Ascending aorta (tissue), 2 donors: ENCODE data around the gene SEPTIN11. TPM values are rescaled to one million over a fixed set of nuclear protein-coding genes. Genes with fewer than 3 reads are reported as not detected.

Experiments used
- DNase-seq, 2 donors: peaks; one replicate each; pipeline ENCODE4 v3.0.0-alpha.2; 2019; ENCODE audit warnings: low spot score in 2 of 2
- H3K27ac ChIP-seq, 2 donors: fragments of 200-600 bp; sonication (generic); one replicate each; pipeline ENCODE4 v1.5.1; 2016 to 2017; ENCODE audit warnings: mild to moderate bottlenecking in 1 of 2
- H3K27me3 ChIP-seq: fragments of 200-600 bp; sonication (generic); one replicate; pipeline ENCODE4 v1.5.1; 2017
- H3K36me3 ChIP-seq, 2 donors: fragments of 200-600 bp; sonication (generic); one replicate each; pipeline ENCODE4 v1.5.1; 2016
- H3K4me1 ChIP-seq, 2 donors: fragments of 200-600 bp; sonication (generic); one replicate each; pipeline ENCODE4 v1.5.1; 2016 to 2017; ENCODE audit warnings: mild to moderate bottlenecking in 1 of 2
- H3K4me3 ChIP-seq, 2 donors: fragments of 200-600 bp; sonication (generic); one replicate each; pipeline ENCODE4 v1.5.1; 2016 to 2017; ENCODE audit warnings: mild to moderate bottlenecking in 1 of 2
- H3K9me3 ChIP-seq, 2 donors: fragments of 200-600 bp; sonication (generic); one replicate each; pipeline ENCODE4 v1.5.1; 2016
- CTCF ChIP-seq, 3 experiments: fragments of 200-600 bp in 2 of 3; fragments of 450-650 bp in 1 of 3; sonication (generic) in 2 of 3; IDR thresholded peaks; one replicate each; pipeline ENCODE4 v1.5.1; 2016 to 2019; ENCODE audit warnings: antibody characterized with exemption in 3 of 3, mild to moderate bottlenecking in 1 of 3, moderate library complexity in 1 of 3
- intact Hi-C: fragments of 100-400 bp; cut with DNase I; formaldehyde crosslinking; loops from one replicate; pipeline ENCODE4 v1.15.1; 2023
- total RNA-seq: library from RNA; depleted of rRNA; stranded (reverse); fragments of >200 nt; gene quantifications from one replicate; pipeline ENCODE4 v1.1.0, GENCODE V29; 2016

The SEPTIN11 gene
- total RNA-seq = 48.0 TPM

GRCh38 chr4:76949276-76950051 lies at the start of gene SEPTIN11:
TSS of gene SEPTIN11 (plus strand) at chr4:76949752. CDS start at chr4:76949904, 152 bp downstream.
- Histone ChIP-seq H3K9me3 (no peaks in the 10 kb centered on the region), H3K4me1 (peaks cover 4 to 30% of the 10 kb centered on the region in 2 donors), H3K4me3 (peak within 1 kb of the TSS; percentile 59 to 77), H3K27ac (peak within 1 kb of the TSS; percentile 90 to 95), H3K36me3 (no peaks in the 10 kb centered on the region), H3K27me3 (no peaks in the 10 kb centered on the region)
- TF ChIP-seq CTCF (IDR thresholded peaks at IDR 0.05) = no peak
- DNase-seq = peak; percentile 73 to 97
- intact Hi-C loops = loop anchor here (1.0 to 10.0 kb wide), 9 partner anchors 35 to 435 kb away; no protein-coding TSS in a partner anchor

GRCh38 chr4:76902233-76902890 lies 47.2 kb upstream of the SEPTIN11 start:
- no peak overlapping the region for H3K27ac ChIP-seq
- intact Hi-C loops = no loop called here
- H3K9me3 ChIP-seq = no peaks in the 10 kb centered on the region
- no peaks in the 10 kb centered on the region for H3K36me3 ChIP-seq
- DNase-seq = no peak
- no peak for TF ChIP-seq CTCF (IDR thresholded peaks at IDR 0.05)
- H3K27me3 ChIP-seq = no peaks in the 10 kb centered on the region
- H3K4me3 ChIP-seq = no peak overlapping the region
- no peaks in the 10 kb centered on the region for H3K4me1 ChIP-seq

DNA sequence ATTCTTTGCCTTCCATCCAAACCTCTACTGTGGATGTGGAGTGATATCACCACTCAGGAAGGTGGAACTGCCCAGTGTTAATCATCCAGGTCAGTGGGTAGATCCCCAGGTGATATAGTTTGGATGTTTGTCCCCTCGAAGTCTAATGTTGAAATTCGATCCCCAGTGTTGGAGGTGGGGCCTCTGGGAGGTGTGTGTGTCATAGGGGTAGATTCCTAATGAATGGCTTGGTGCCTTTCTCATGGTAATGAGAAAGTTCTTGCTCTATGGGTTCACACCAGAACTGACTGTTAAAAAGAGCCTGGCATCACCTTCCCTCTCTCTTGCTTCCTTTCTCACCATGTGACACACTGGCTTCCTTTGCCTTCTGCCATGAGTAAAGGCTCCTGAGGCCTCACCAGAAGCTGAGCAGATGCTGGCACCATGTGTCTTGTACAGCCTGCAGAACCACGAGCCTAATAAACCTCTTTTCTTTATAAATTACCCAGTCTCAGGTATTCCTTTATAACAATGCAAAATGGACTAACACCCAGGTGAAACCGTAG lies 44.8 kb upstream of the SEPTIN11 start:
- intact Hi-C loops = no loop called here
- no peaks in the 10 kb centered on the region for H3K9me3 ChIP-seq
- H3K4me3 ChIP-seq = no peak overlapping the region

GRCh38 chr4:76905521-76905920 lies 44.0 kb upstream of the SEPTIN11 start:
- no peak for TF ChIP-seq CTCF (IDR thresholded peaks at IDR 0.05)
- Histone ChIP-seq H3K4me3 (no peak overlapping the region), H3K36me3 (no peaks in the 10 kb centered on the region), H3K27me3 (no peaks in the 10 kb centered on the region), H3K4me1 (no peaks in the 10 kb centered on the region), H3K9me3 (no peaks in the 10 kb centered on the region), H3K27ac (no peak overlapping the region)
- intact Hi-C loops = no loop called here
- no peak for DNase-seq

More for the DNA sequence above, 44.8 kb upstream of the SEPTIN11 start:
- no peak for DNase-seq
- Histone ChIP-seq H3K4me1 (no peaks in the 10 kb centered on the region), H3K27me3 (no peaks in the 10 kb centered on the region), H3K36me3 (no peaks in the 10 kb centered on the region), H3K27ac (no peak overlapping the region)
- TF ChIP-seq CTCF (IDR thresholded peaks at IDR 0.05) = no peak

DNA sequence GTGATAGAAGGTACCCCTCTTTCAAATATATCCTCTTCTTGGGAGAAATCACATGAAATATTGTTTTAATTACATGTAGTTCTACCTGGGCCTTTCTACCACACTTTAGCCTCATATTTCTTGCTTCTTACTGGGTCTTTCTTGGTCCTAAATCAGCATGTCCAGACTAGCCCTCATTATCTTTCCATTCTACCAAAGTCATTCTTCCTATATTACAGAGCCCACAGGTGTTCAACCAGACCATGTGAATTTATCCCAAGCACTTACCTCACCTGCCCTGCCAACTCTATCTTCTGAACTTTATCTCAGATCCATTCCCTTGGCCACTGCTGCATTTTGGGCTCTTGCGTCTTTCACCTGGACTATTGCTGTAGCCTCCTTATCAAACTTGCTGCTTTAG lies 39.8 kb upstream of the SEPTIN11 start:
- no peak for DNase-seq
- Histone ChIP-seq H3K27me3 (no peaks in the 10 kb centered on the region), H3K4me3 (no peak overlapping the region), H3K36me3 (no peaks in the 10 kb centered on the region), H3K9me3 (no peaks in the 10 kb centered on the region), H3K4me1 (no peaks in the 10 kb centered on the region), H3K27ac (no peak overlapping the region)
- intact Hi-C loops = no loop called here
- no peak for TF ChIP-seq CTCF (IDR thresholded peaks at IDR 0.05)
